GM20000 (cell line): ENCODE results near the gene PRRC2A.

Experiments
- DNase-seq: peaks from one replicate; pipeline ENCODE4 v3.0.0; 2012; ENCODE audit warnings: low spot score
- CTCF ChIP-seq: IDR thresholded peaks from 2 replicates; pipeline ENCODE4 v1.5.1; 2012; ENCODE audit warnings: mild to moderate bottlenecking, control low read depth; ENCODE audit errors: extremely low read depth, missing control alignments

Gene PRRC2A

GRCh38 chr6:31580438-31580740 lies 40.1 kb upstream of the PRRC2A start:
- no peak for TF ChIP-seq CTCF
- no peak for DNase-seq

DNA sequence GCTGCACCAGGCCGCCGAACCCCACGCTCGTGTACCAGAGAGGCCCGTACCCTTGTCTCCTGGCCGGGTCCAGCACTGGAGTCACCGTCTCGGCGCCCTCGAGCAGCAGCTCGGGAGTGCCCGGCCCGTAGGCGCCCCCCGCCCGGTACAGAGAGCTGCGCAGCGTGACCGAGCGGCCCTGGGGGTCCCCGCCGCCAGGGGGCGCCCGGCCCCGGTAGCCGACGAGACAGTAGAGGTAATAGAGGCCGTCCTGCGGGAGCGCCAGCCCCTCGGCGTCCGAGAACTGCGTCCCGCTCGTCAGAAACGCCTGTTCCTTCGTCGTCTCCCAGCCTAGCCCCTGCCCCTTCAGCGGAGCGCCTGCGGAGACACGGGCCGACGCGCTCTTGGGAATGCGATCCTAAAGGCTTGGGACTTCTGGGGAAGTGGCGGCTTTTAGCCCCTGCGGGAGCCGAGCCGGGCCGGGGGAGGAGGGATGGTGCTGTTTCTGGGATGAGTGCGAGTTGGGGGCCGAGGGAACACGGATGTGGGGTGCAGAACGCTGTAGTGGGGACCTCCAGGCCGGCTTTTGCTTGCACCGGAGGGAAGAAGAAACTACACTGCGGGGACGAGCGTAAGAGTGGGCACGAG lies 39.6 kb upstream of the PRRC2A start:
- DNase-seq: peak; percentile 84
- peak; percentile 95 for TF ChIP-seq CTCF

DNA sequence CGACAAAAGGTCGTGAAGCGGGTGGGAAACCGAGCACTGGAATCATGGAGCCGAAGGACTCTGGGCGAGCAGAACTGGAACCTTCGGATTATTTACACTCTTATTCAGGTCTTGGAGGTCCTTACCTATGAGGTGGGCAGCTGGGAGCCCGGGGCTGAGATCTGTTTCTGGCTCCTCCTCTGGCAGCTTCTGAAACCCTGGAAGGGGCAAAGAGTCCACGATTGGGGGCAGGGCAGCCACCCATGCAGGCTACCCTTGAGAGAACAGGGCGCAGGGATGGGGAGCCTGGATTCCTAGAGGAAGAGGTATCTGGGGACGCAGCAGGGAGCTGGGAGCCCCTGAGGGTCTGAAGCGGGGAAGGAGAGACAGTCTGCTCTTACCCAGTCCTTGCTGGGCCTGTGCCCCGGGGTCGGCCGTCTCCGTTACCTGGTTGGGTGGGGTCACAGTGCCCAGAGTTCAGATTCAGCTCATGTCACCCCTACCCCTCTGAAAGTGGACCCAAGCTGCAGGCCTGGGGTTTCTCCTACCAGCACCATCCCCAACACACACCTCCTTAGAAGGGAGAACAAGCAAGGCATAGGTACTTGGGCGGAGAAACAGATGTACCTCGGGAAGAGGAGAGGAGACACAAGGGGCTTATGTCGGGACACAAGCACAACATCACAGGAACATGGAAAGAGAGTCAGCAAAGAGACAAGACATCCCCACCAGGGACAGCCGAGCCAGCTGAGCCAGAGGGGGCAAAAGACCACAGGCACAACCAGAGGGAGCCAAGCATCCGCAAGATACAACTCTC lies 38.9 kb upstream of the PRRC2A start:
- DNase-seq: no peak
- no peak for TF ChIP-seq CTCF

DNA sequence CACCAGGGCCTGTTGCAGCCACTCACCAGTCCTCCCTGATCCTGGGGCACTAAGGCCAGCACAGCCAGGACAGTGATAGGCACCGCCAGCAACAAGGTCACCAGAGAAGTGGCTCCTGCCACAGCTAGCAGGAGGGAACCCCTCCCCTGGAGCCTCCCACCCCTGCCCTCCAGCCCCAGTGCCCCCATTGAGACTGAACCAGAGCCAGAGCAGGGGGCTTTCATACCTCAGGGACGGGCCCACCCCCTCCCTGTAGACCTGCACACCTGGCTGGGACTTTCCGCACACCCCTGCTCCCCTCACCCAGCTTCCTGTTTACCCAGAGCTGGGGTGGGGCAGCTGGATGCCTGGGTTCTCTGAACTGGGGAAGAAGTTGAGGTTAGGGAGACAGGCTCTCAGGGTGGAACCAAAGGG lies 38.3 kb upstream of the PRRC2A start, which contains the start of gene LTB:
Gene LTB, minus strand, starts transcription at position 195 of the 414 bp plus-strand sequence. Its CDS starts 7 bp downstream, at position 188.
- no peak for TF ChIP-seq CTCF
- DNase-seq: peak; percentile 12

- peak; percentile 60 for TF ChIP-seq CTCF
- DNase-seq: peak; percentile 40
These were observed 35.0 kb upstream of the PRRC2A start for GRCh38 chr6:31585491-31585890.

DNA sequence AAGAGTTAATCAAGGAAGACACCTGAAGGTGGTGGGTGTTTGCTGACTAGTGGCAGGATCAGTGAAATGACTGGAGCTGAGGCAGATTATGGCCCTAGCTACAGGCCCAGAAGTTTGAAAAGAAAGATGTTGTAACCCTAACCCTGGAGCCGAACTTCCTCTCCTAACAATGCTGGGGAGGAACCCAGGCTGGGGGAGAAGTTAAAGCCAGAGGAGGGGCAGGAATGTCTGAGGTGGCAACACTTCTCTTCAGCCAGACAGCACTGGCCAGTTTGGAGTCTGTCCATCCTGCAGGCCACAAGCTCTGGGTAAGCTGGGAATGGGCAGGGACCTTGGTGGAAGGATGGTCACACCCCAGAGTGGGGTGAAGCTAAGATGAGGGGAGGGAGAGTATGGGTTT lies 34.5 kb upstream of the PRRC2A start, which contains the start of gene LST1:
Gene LST1, plus strand, starts transcription at position 270 of the 400 bp plus-strand sequence. CDS start 1,023 bp downstream, outside the sequence.
- DNase-seq: no peak
- TF ChIP-seq CTCF: no peak

- TF ChIP-seq CTCF: no peak
- DNase-seq: peak; percentile 27
These were observed 33.8 kb upstream of the PRRC2A start for GRCh38 chr6:31586599-31587281.
